HCT116 (cell line): Measurements from ENCODE around the gene GAMT. TPM values are rescaled to one million over a fixed set of nuclear protein-coding genes. Genes with fewer than 3 reads are reported as not detected.

Source experiments
- ATAC-seq: fragments of 200-7000 bp; cut with Tn5 transposase; 2 replicates; pipeline ENCODE4 v1.9.1; 2020; ENCODE audit warnings: mild to moderate bottlenecking, moderate library complexity
- BruUV-seq: library from RNA; stranded (reverse); fragments of 400-500 nt; replicated peaks from 2 replicates; lab custom pipeline; 2021; lab: Mats Ljungman, UMichigan
- CTCF ChIA-PET: fragments of 300-600 bp; sonication (Branson Sonifier 250); formaldehyde crosslinking; loops from one replicate; lab custom pipeline; 2021; ENCODE audit warnings: antibody characterized with exemption; lab: Charles Lee
- POLR2A ChIA-PET: fragments of 300-600, 350-600 bp; sonication (Branson Sonifier 250); formaldehyde crosslinking; loops from one replicate; lab custom pipeline; 2021; ENCODE audit warnings: antibody characterized with exemption; lab: Charles Lee
- RAD21 ChIA-PET, 2 experiments: fragments of 300-600 bp; sonication (Branson Sonifier 250); formaldehyde crosslinking; loops; one replicate each; lab custom pipeline; 2023; ENCODE audit warnings: low total read pairs in 2 of 2; ENCODE audit not compliant: uncharacterized antibody in 2 of 2, unreplicated experiment in 2 of 2, low non-redundant PET in 1 of 2; lab: Charles Lee
- DNase-seq: peaks from one replicate; pipeline ENCODE4 v3.0.0-alpha.2; 2010; ENCODE audit warnings: low read depth, low spot score
- H2AFZ ChIP-seq: fragments of 200-600 bp; shearing (Covaris generic), sonication (generic); 2 replicates; pipeline ENCODE4 v1.6.1; 2017; ENCODE audit warnings: low read depth, mixed run types, mixed read lengths, antibody characterized with exemption, low read length; ENCODE audit not compliant: poor library complexity, severe bottlenecking
- H3K27ac ChIP-seq: 2 replicates; pipeline ENCODE4 v1.5.1; 2012; ENCODE audit warnings: low read depth, low read length
- H3K27me3 ChIP-seq: fragments of 200-600 bp; sonication (generic); 2 replicates; pipeline ENCODE4 v1.6.1; 2016; ENCODE audit warnings: mixed run types, low read length, mixed read lengths; ENCODE audit not compliant: insufficient read depth
- H3K36me3 ChIP-seq, 2 experiments: fragments of 200-500 bp in 1 of 2; fragments of 200-600 bp in 1 of 2; sonication (Bioruptor generic) in 1 of 2; sonication (generic) in 1 of 2; 2 replicates each; pipeline versions ENCODE4 v1.5.1 to v1.6.1; 2014 to 2016; ENCODE audit warnings: low read length in 2 of 2, inconsistent platforms in 1 of 2, mixed read lengths in 1 of 2, mixed run types in 1 of 2; ENCODE audit not compliant: insufficient read depth in 2 of 2, control insufficient read depth in 1 of 2
- H3K4me1 ChIP-seq, 2 experiments: fragments of 200-600 bp in 1 of 2; sonication (generic) in 1 of 2; 2 replicates each; pipeline versions ENCODE4 v1.5.1 to v1.6.1; 2012 to 2017; ENCODE audit warnings: low read length in 2 of 2, inconsistent platforms in 1 of 2, mild to moderate bottlenecking in 1 of 2, mixed read lengths in 1 of 2, mixed run types in 1 of 2, moderate library complexity in 1 of 2; ENCODE audit not compliant: insufficient read depth in 2 of 2, control insufficient read depth in 1 of 2
- H3K4me2 ChIP-seq: fragments of 200-600 bp; sonication (generic); 2 replicates; pipeline ENCODE4 v1.6.1; 2017; ENCODE audit warnings: mixed run types, low read length, mixed read lengths
- H3K4me3 ChIP-seq, 2 experiments: fragments of 200-600 bp in 1 of 2; sonication (generic) in 1 of 2; replicated peaks in 1 of 2; 2 replicates each; pipeline ENCODE4 v1.5.1; 2011 to 2016; ENCODE audit warnings: low read length in 2 of 2, control low read depth in 1 of 2, low read depth in 1 of 2, mild to moderate bottlenecking in 1 of 2, mixed read lengths in 1 of 2, mixed run types in 1 of 2
- H3K79me2 ChIP-seq: fragments of 200-600 bp; sonication (generic); 2 replicates; pipeline ENCODE4 v1.6.1; 2017; ENCODE audit warnings: mild to moderate bottlenecking, mixed run types, low read length, moderate library complexity, mixed read lengths; ENCODE audit not compliant: insufficient read depth
- H3K9ac ChIP-seq: fragments of 200-600 bp; sonication (generic); 2 replicates; pipeline ENCODE4 v1.6.1; 2016; ENCODE audit warnings: low read length, mixed read lengths
- H3K9me2 ChIP-seq: fragments of 200-600 bp; sonication (generic), shearing (Covaris generic); 2 replicates; pipeline ENCODE4 v1.6.1; 2017; ENCODE audit warnings: mixed run types, mild to moderate bottlenecking, moderate library complexity; ENCODE audit not compliant: insufficient read depth
- H3K9me3 ChIP-seq, 2 experiments: fragments of 200-500 bp in 1 of 2; fragments of 200-600 bp in 1 of 2; sonication (Bioruptor generic) in 1 of 2; sonication (generic) in 1 of 2; 2 replicates each; pipeline ENCODE4 v1.6.1; 2014 to 2017; ENCODE audit warnings: low read length in 2 of 2, mixed read lengths in 2 of 2, inconsistent platforms in 1 of 2, low read depth in 1 of 2, mild to moderate bottlenecking in 1 of 2, mixed run types in 1 of 2, moderate library complexity in 1 of 2; ENCODE audit not compliant: control insufficient read depth in 1 of 2, insufficient read depth in 1 of 2
- H4K20me1 ChIP-seq: fragments of 200-600 bp; sonication (generic), shearing (Covaris generic); 2 replicates; pipeline ENCODE4 v1.6.1; 2017; ENCODE audit warnings: mixed run types, mild to moderate bottlenecking, moderate library complexity; ENCODE audit not compliant: insufficient read depth
- CBX3 ChIP-seq: IDR thresholded peaks from 2 replicates; pipeline ENCODE4 v1.6.1; 2012; ENCODE audit warnings: low read depth
- CEBPB ChIP-seq: IDR thresholded peaks from 2 replicates; pipeline ENCODE4 v1.6.1; 2012; ENCODE audit warnings: low read depth
- EGR1 ChIP-seq: IDR thresholded peaks from 2 replicates; pipeline ENCODE4 v1.6.1; 2012; ENCODE audit warnings: low read depth
- EZH2phosphoT487 ChIP-seq: fragments of 200-600 bp; IDR thresholded peaks from 2 replicates; pipeline ENCODE4 v1.6.1; 2018; ENCODE audit warnings: antibody characterized with exemption, borderline replicate concordance
- FOSL1 ChIP-seq: IDR thresholded peaks from 2 replicates; pipeline ENCODE4 v1.6.1; 2012; ENCODE audit warnings: low read depth
- JUND ChIP-seq: IDR thresholded peaks from 2 replicates; pipeline ENCODE4 v1.6.1; 2012
- TCF7L2 ChIP-seq: IDR thresholded peaks from 2 replicates; pipeline ENCODE4 v1.7.0; 2011; ENCODE audit warnings: borderline replicate concordance, inconsistent platforms; ENCODE audit not compliant: insufficient read depth, insufficient read length; ENCODE audit errors: extremely low read depth
- YY1 ChIP-seq: IDR thresholded peaks from 2 replicates; pipeline ENCODE4 v1.6.1; 2011; ENCODE audit warnings: low read length, low read depth, moderate library complexity, mild to moderate bottlenecking; ENCODE audit not compliant: insufficient replicate concordance; ENCODE audit errors: extremely low read depth
- intact Hi-C: fragments of 100-400 bp; cut with micrococcal nuclease; formaldehyde crosslinking; loops from 2 replicates; pipeline ENCODE4 v1.10.0; 2022
- total RNA-seq: library from RNA; stranded (reverse); gene quantifications from one replicate; pipeline ENCODE4 v1.2.1, GENCODE V29; 2021; ENCODE audit not compliant: unreplicated experiment
- TF ChIP-seq, protein P1 (sequence below): IDR thresholded peaks from 2 replicates; pipeline ENCODE4 v1.6.1; 2011; ENCODE audit warnings: mild to moderate bottlenecking, low read length, moderate library complexity; ENCODE audit not compliant: insufficient replicate concordance; ENCODE audit errors: extremely low read depth
- TF ChIP-seq, protein P2 (sequence below), 3 experiments: fragments of 200-600 bp in 1 of 3; sonication (generic) in 1 of 3; IDR thresholded peaks in 2 of 3; conservative IDR thresholded peaks in 1 of 3; 2 replicates each; pipeline ENCODE4 v1.5.1; 2012 to 2017; ENCODE audit warnings: low read depth in 2 of 3, low read length in 2 of 3, antibody characterized with exemption in 1 of 3, borderline replicate concordance in 1 of 3, control low read depth in 1 of 3, mild to moderate bottlenecking in 1 of 3, mixed read lengths in 1 of 3, mixed run types in 1 of 3, moderate library complexity in 1 of 3; ENCODE audit not compliant: insufficient read depth in 1 of 3
- TF ChIP-seq, protein P3 (sequence below): IDR thresholded peaks from 2 replicates; pipeline ENCODE4 v1.6.1; 2012

GAMT gene
- total RNA-seq, 1 experiment from 2014 or later, result 102 TPM

DNA sequence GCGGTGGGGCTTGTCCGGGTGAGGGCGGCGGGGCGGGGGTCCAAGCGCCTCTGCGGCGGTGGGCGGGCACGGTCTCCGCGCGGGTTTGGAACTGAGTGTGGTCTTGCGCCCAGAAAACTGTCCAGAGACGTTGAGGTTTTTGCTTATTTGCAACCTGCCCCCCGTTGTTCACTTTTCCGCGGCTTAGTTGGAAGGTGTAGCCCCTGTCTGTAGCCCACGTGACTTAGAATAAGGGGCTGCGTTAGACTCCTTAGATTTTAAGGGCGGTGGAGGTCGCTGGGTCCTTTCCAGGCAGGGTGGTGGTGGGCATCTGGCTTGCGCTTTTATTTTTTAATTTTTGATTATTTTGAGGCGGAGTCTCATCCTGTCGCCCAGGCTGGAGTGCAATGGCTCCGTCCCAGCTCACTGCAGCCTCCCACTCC, 37.6 kb upstream of the GAMT start:
- ChIA-PET CTCF (no interaction called here), RAD21 (no interaction called here), POLR2A (no interaction called here)
- TF ChIP-seq JUND (no peak), FOSL1 (no peak), YY1 (no peak), TCF7L2 (no peak), CEBPB (no peak), EZH2phosphoT487 (no peak), CBX3 (no peak), EGR1 (no peak)
- TF ChIP-seq, protein P1, sequence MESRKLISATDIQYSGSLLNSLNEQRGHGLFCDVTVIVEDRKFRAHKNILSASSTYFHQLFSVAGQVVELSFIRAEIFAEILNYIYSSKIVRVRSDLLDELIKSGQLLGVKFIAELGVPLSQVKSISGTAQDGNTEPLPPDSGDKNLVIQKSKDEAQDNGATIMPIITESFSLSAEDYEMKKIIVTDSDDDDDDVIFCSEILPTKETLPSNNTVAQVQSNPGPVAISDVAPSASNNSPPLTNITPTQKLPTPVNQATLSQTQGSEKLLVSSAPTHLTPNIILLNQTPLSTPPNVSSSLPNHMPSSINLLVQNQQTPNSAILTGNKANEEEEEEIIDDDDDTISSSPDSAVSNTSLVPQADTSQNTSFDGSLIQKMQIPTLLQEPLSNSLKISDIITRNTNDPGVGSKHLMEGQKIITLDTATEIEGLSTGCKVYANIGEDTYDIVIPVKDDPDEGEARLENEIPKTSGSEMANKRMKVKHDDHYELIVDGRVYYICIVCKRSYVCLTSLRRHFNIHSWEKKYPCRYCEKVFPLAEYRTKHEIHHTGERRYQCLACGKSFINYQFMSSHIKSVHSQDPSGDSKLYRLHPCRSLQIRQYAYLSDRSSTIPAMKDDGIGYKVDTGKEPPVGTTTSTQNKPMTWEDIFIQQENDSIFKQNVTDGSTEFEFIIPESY, result no peak
- TF ChIP-seq, protein P2, sequence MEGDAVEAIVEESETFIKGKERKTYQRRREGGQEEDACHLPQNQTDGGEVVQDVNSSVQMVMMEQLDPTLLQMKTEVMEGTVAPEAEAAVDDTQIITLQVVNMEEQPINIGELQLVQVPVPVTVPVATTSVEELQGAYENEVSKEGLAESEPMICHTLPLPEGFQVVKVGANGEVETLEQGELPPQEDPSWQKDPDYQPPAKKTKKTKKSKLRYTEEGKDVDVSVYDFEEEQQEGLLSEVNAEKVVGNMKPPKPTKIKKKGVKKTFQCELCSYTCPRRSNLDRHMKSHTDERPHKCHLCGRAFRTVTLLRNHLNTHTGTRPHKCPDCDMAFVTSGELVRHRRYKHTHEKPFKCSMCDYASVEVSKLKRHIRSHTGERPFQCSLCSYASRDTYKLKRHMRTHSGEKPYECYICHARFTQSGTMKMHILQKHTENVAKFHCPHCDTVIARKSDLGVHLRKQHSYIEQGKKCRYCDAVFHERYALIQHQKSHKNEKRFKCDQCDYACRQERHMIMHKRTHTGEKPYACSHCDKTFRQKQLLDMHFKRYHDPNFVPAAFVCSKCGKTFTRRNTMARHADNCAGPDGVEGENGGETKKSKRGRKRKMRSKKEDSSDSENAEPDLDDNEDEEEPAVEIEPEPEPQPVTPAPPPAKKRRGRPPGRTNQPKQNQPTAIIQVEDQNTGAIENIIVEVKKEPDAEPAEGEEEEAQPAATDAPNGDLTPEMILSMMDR (IDR thresholded peaks at IDR 0.05 in 2 of 3, conservative IDR thresholded peaks at IDR 0.05 in 1 of 3; ENCODE audit: borderline replicate concordance in 1 of 3, insufficient read depth in 1 of 3, low read depth in 2 of 3, low read length in 2 of 3), result no peak
- TF ChIP-seq, protein P3, sequence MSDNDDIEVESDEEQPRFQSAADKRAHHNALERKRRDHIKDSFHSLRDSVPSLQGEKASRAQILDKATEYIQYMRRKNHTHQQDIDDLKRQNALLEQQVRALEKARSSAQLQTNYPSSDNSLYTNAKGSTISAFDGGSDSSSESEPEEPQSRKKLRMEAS, result no peak
- Histone ChIP-seq H3K4me3 (peak overlapping the region; percentile 76 to 96), H3K4me2 (peak overlapping the region; percentile 93), H3K9me2 (no peaks in the 10 kb centered on the region), H3K27ac (peak overlapping the region; percentile 82), H3K9ac (peak overlapping the region; percentile 98), H3K27me3 (no peaks in the 10 kb centered on the region), H3K79me2 (peaks cover 45% of the 10 kb centered on the region), H2AFZ (no peak overlapping the region), H3K9me3 (no peaks in the 10 kb centered on the region), H4K20me1 (peaks cover 21% of the 10 kb centered on the region; the same call in 1 of the 2 replicates), H3K36me3 (peaks cover 18 to 42% of the 10 kb centered on the region in 2 experiments), H3K4me1 (peaks cover 47 to 66% of the 10 kb centered on the region in 2 experiments)
- ATAC-seq (no peak), DNase-seq (no peak)
- intact Hi-C loops, result no loop called here
- no TSS peak for BruUV-seq
